GM12878 (cell line): ENCODE measurements around the gene C1QTNF3. TPM values are rescaled to one million over a fixed set of nuclear protein-coding genes. Genes with fewer than 3 reads are reported as not detected.

Experiments used
- ATAC-seq: fragments of 200-7000 bp; cut with Tn5 transposase; 3 replicates; pipeline ENCODE4 v1.9.1; 2020; ENCODE audit warnings: mild to moderate bottlenecking, moderate library complexity
- BruUV-seq: library from RNA; stranded (reverse); fragments of 400-500 nt; replicated peaks from 2 replicates; lab custom pipeline; 2021; lab: Mats Ljungman, UMichigan
- CTCF ChIA-PET: fragments of 300-600 bp; sonication (Branson Sonifier 250); formaldehyde crosslinking; extraction: SDS; loops from one replicate; lab custom pipeline; 2021; ENCODE audit warnings: inconsistent platforms; lab: Yijun Ruan, JAX
- POLR2A ChIA-PET: fragments of 350-600 bp; formaldehyde crosslinking; extraction: SDS; loops from one replicate; lab custom pipeline; 2021; ENCODE audit warnings: inconsistent platforms; lab: Charles Lee
- RAD21 ChIA-PET: fragments of 300-600 bp; sonication (Branson Sonifier 250); formaldehyde crosslinking; loops from one replicate; lab custom pipeline; 2023; ENCODE audit warnings: antibody characterized with exemption; ENCODE audit not compliant: unreplicated experiment; lab: Charles Lee
- SMC1A ChIA-PET: fragments of 300-600 bp; sonication (Branson Sonifier 250); formaldehyde crosslinking; loops from one replicate; lab custom pipeline; 2023; ENCODE audit not compliant: unreplicated experiment, uncharacterized antibody; lab: Charles Lee
- DNase-seq: peaks from one replicate; pipeline ENCODE4 v3.0.0-alpha.2; 2011; ENCODE audit warnings: low read depth, low spot score
- FAIRE-seq: peaks from 3 replicates; lab custom pipeline; 2011; peaks lifted over from hg19 to GRCh38; lab: Jason Lieb, UNC
- H2AFZ ChIP-seq: 2 replicates; pipeline ENCODE4 v1.6.0; 2011; ENCODE audit warnings: low read depth, low read length, control low read depth; ENCODE audit not compliant: control insufficient read depth
- H3K27ac ChIP-seq: 2 replicates; pipeline ENCODE4 v1.5.1; 2011; ENCODE audit warnings: control low read depth; ENCODE audit not compliant: control insufficient read depth, insufficient read depth
- H3K27me3 ChIP-seq, 2 experiments: replicated peaks in 1 of 2; 2 replicates each; pipeline versions ENCODE4 v1.6.0 to v1.6.1; 2011; ENCODE audit warnings: low read length in 1 of 2; ENCODE audit not compliant: control insufficient read depth in 2 of 2, insufficient read depth in 2 of 2
- H3K36me3 ChIP-seq, 2 experiments: 2 replicates each; pipeline ENCODE4 v1.5.1; 2011; ENCODE audit warnings: low read length in 1 of 2; ENCODE audit not compliant: control insufficient read depth in 2 of 2, insufficient read depth in 2 of 2
- H3K4me1 ChIP-seq: 2 replicates; pipeline ENCODE4 v1.6.1; 2011; ENCODE audit warnings: mild to moderate bottlenecking, low read length, moderate library complexity, mixed read lengths; ENCODE audit not compliant: control insufficient read depth, insufficient read depth
- H3K4me2 ChIP-seq: 2 replicates; pipeline ENCODE4 v1.6.0; 2011; ENCODE audit warnings: control low read depth; ENCODE audit not compliant: control insufficient read depth, insufficient read depth
- H3K4me3 ChIP-seq: fragments of 200-600 bp; sonication (generic); 2 replicates; pipeline ENCODE4 v1.5.1; 2016
- H3K79me2 ChIP-seq: 2 replicates; pipeline ENCODE4 v1.6.0; 2011; ENCODE audit warnings: low read length; ENCODE audit not compliant: control insufficient read depth, insufficient read depth
- H3K9ac ChIP-seq: 2 replicates; pipeline ENCODE4 v1.8.0; 2011; ENCODE audit warnings: low read length, control low read depth, mixed read lengths; ENCODE audit not compliant: control insufficient read depth, insufficient read depth
- H3K9me3 ChIP-seq: replicated peaks from 3 replicates; pipeline ENCODE4 v1.5.1; 2011; ENCODE audit warnings: mild to moderate bottlenecking, low read length; ENCODE audit not compliant: control insufficient read depth, insufficient read depth
- H4K20me1 ChIP-seq: 2 replicates; pipeline ENCODE4 v1.6.0; 2011; ENCODE audit not compliant: control insufficient read depth, insufficient read depth
- CBX3 ChIP-seq: fragments of 200-600 bp; sonication (generic); IDR thresholded peaks from 2 replicates; pipeline ENCODE4 v1.6.1; 2016; ENCODE audit warnings: low read depth, borderline replicate concordance
- CEBPZ ChIP-seq: fragments of 150-350 bp; IDR thresholded peaks from 2 replicates; pipeline ENCODE4 v1.6.1; 2016; ENCODE audit warnings: low read depth, low read length
- CTCF ChIP-seq, 3 experiments: IDR thresholded peaks in 2 of 3; conservative IDR thresholded peaks in 1 of 3; 2 replicates each; pipeline ENCODE4 v1.5.1; 2011; ENCODE audit warnings: low read depth in 3 of 3, low read length in 3 of 3, mild to moderate bottlenecking in 3 of 3, control low read depth in 2 of 3, moderate library complexity in 2 of 3, inconsistent platforms in 1 of 3, mixed read lengths in 1 of 3; ENCODE audit not compliant: control insufficient read depth in 2 of 3, insufficient read depth in 1 of 3; ENCODE audit errors: extremely low read depth in 1 of 3
- MYB ChIP-seq: fragments of 150-350 bp; IDR thresholded peaks from 2 replicates; pipeline ENCODE4 v1.6.1; 2014; ENCODE audit warnings: mild to moderate bottlenecking, low read depth, low read length, borderline replicate concordance
- RAD21 ChIP-seq: IDR thresholded peaks from 2 replicates; pipeline ENCODE4 v1.6.1; 2011; ENCODE audit warnings: mild to moderate bottlenecking, low read depth, low read length, moderate library complexity; ENCODE audit not compliant: insufficient read depth
- SMC3 ChIP-seq: IDR thresholded peaks from 2 replicates; pipeline ENCODE4 v1.6.1; 2011; ENCODE audit warnings: low read length, improper control_type of control experiment, borderline replicate concordance
- SUPT20H ChIP-seq: IDR thresholded peaks from 2 replicates; pipeline ENCODE4 v1.6.1; 2011; ENCODE audit warnings: low read depth, mild to moderate bottlenecking, low read length, moderate library complexity, borderline replicate concordance; ENCODE audit not compliant: control insufficient read depth
- ZSCAN29 ChIP-seq: fragments of 450-650 bp; IDR thresholded peaks from 2 replicates; pipeline ENCODE4 v1.6.1; 2017; ENCODE audit warnings: mild to moderate bottlenecking, moderate library complexity
- WGBS: methylation state at CpG from one replicate; pipeline ENCODE4 v1.1.6; 2016; ENCODE audit warnings: low lambda C conversion rate; ENCODE audit not compliant: insufficient replicate concordance, insufficient coverage; ENCODE audit errors: missing lambda C conversion rate; 5-methylcytosine and 5-hydroxymethylcytosine counted together
- in situ Hi-C: fragments of 300-500 bp; cut with MboI; formaldehyde crosslinking; loops from 9 replicates; pipeline ENCODE4 v1.14.3; 2018; ENCODE audit warnings: mixed read lengths
- intact Hi-C: fragments of 100-400 bp; cut with micrococcal nuclease; formaldehyde crosslinking; loops from one replicate; pipeline ENCODE4 v1.14.2; 2022; ENCODE audit not compliant: unreplicated experiment
- polyA plus RNA-seq, 11 experiments: library from polyadenylated mRNA; depleted of rRNA in 4 of 11; unstranded in 6 of 11; stranded (reverse) in 5 of 11; fragments of >200 nt; fragmentation: Nextera tagmentation in 4 of 11; fragmentation: Illumina TruSeq in 1 of 11; extraction: Ambion mirVana in 4 of 11; extraction: Trizol in 1 of 11; gene quantifications; 1 replicate in 1 of 11; 2 replicates in 10 of 11; pipeline versions ENCODE4 v1.2.1 to v1.2.3, GENCODE V29; 2011 to 2016; ENCODE audit warnings: inconsistent platforms in 2 of 11, missing spikeins in 2 of 11, low read depth in 1 of 11
- total RNA-seq, 4 experiments: library from RNA; depleted of rRNA in 3 of 4; stranded (reverse); fragments of >200 nt in 3 of 4; fragmentation: Illumina TruSeq in 1 of 4; extraction: Trizol in 1 of 4; gene quantifications; 2 replicates each; pipeline versions ENCODE4 v1.2.1 to v1.2.3, GENCODE V29; 2013 to 2021

C1QTNF3 gene
- total and polyA plus RNA-seq, 10 of the 15 experiments (the other 5 are each of a cell fraction or from before 2014, with no cell fraction given) = 0.39 to 6.3 (median 1.3) TPM

- peak; percentile 90 for ATAC-seq
- CTCF ChIA-PET = interaction anchor here (0.8 to 3.7 kb wide), 26 partner anchors 10 to 1006 kb away, joined by 3 to 40 read pairs (median 3); partner anchors contain the start of gene AMACR
- H3K36me3 ChIP-seq = no peaks in the 10 kb centered on the region
- no peak for TF ChIP-seq ZSCAN29
- TF ChIP-seq CBX3 = no peak
- no peak for TF ChIP-seq SUPT20H
- no peak for TF ChIP-seq CEBPZ
- peak; percentile 75 for TF ChIP-seq RAD21
- TF ChIP-seq CTCF (IDR thresholded peaks at IDR 0.05 in 2 of 3, conservative IDR thresholded peaks at IDR 0.05 in 1 of 3; ENCODE audit: control insufficient read depth in 2 of 3, extremely low read depth in 1 of 3, insufficient read depth in 1 of 3, low read depth in 3 of 3, low read length in 3 of 3) = peak; percentile 65 to 69 (median 66)
- peak; percentile 65 for TF ChIP-seq SMC3
- TF ChIP-seq MYB = no peak
- TF ChIP-seq, all 136 proteins: peak for 3
- WGBS = 43% methylated on average over 6 of the region's 6 CpGs
- no peak overlapping the region for H3K4me2 ChIP-seq
- H3K27ac ChIP-seq = no peak overlapping the region
- H2AFZ ChIP-seq = no peak overlapping the region; the same call in 1 of the 2 replicates
- H3K9ac ChIP-seq = no peak overlapping the region
- FAIRE-seq (no peak), DNase-seq (no peak)
- ChIA-PET POLR2A (interaction anchor here (0.6 to 1.7 kb wide), 4 partner anchors 9 to 552 kb away, joined by 4 to 8 read pairs (median 5); no protein-coding TSS in a partner anchor), RAD21 (interaction anchor here (0.8 to 3.1 kb wide), 6 partner anchors 9 to 467 kb away, joined by 3 to 11 read pairs (median 3); partner anchors contain the start of gene AMACR), SMC1A (interaction anchor here (0.6 to 2.2 kb wide), 14 partner anchors 8 to 919 kb away, joined by 3 to 8 read pairs (median 4); no protein-coding TSS in a partner anchor)
- in situ Hi-C loops = loop anchor here (5.0 kb wide), 1 partner anchor 470 kb away; no protein-coding TSS in a partner anchor
- H3K9me3 ChIP-seq = no peaks in the 10 kb centered on the region
- H3K4me3 ChIP-seq = no peak overlapping the region
- intact Hi-C loops = loop anchor here (2.0 kb wide), 1 partner anchor 467 kb away; no protein-coding TSS in a partner anchor
- no peaks in the 10 kb centered on the region for H3K27me3 ChIP-seq
- BruUV-seq = no TSS peak
- H3K79me2 ChIP-seq = no peaks in the 10 kb centered on the region
- H3K4me1 ChIP-seq = peaks cover 4% of the 10 kb centered on the region; the same call in 1 of the 2 replicates
- H4K20me1 ChIP-seq = no peaks in the 10 kb centered on the region
These were observed 45.6 kb downstream of the C1QTNF3 start for GRCh38 chr5:33997331-33997983.
